Liver (tissue), 3 donors: ENCODE measurements around the gene BZW2.

Source experiments
- CTCF ChIP-seq: fragments of 150-350 bp; IDR thresholded peaks from 2 replicates; pipeline ENCODE4 v1.5.1; 2017; ENCODE audit warnings: improper control_type of control experiment, low read depth, low read length; ENCODE audit not compliant: missing input control
- EGR1 ChIP-seq, 2 donors: IDR thresholded peaks; 2 replicates each; pipeline ENCODE4 v1.6.1; 2016 to 2018; ENCODE audit warnings: antibody characterized with exemption in 2 of 2, low read depth in 2 of 2
- GABPA ChIP-seq, 2 donors: IDR thresholded peaks in 1 of 2; conservative IDR thresholded peaks in 1 of 2; 2 replicates each; pipeline ENCODE4 v1.6.1; 2016; ENCODE audit warnings: antibody characterized with exemption in 2 of 2, mild to moderate bottlenecking in 1 of 2, moderate library complexity in 1 of 2
- HNF4G ChIP-seq: IDR thresholded peaks from 2 replicates; pipeline ENCODE4 v1.6.1; 2016; ENCODE audit warnings: antibody characterized with exemption
- JUND ChIP-seq, 2 donors: IDR thresholded peaks; 2 replicates each; pipeline ENCODE4 v1.6.1; 2016; ENCODE audit warnings: antibody characterized with exemption in 2 of 2
- RAD21 ChIP-seq, 2 donors: IDR thresholded peaks; 2 replicates each; pipeline ENCODE4 v1.6.1; 2016; ENCODE audit warnings: antibody characterized with exemption in 2 of 2, mild to moderate bottlenecking in 2 of 2
- RXRA ChIP-seq, 2 donors: IDR thresholded peaks; 2 replicates each; pipeline ENCODE4 v1.6.1; 2017 to 2018; ENCODE audit warnings: antibody characterized with exemption in 2 of 2, mild to moderate bottlenecking in 1 of 2
- SP1 ChIP-seq: IDR thresholded peaks from 2 replicates; pipeline ENCODE4 v1.6.1; 2018; ENCODE audit warnings: antibody characterized with exemption, mild to moderate bottlenecking
- TAF1 ChIP-seq: conservative IDR thresholded peaks from 2 replicates; pipeline ENCODE4 v1.6.1; 2016; ENCODE audit warnings: antibody characterized with exemption, mild to moderate bottlenecking
- TF ChIP-seq, protein P1 (sequence below): IDR thresholded peaks from 2 replicates; pipeline ENCODE4 v1.6.1; 2016; ENCODE audit warnings: antibody characterized with exemption
- TF ChIP-seq, protein P2 (sequence below): IDR thresholded peaks from 2 replicates; pipeline ENCODE4 v1.6.1; 2016; ENCODE audit warnings: antibody characterized with exemption, mild to moderate bottlenecking
- TF ChIP-seq, protein P3 (sequence below): IDR thresholded peaks from 2 replicates; pipeline ENCODE4 v1.6.1; 2016; ENCODE audit warnings: antibody characterized with exemption
- donor health status: healthy.
- donor health status: healthy.

- TF ChIP-seq CTCF (no peak), JUND (IDR thresholded peaks at IDR 0.05) (peak in 1 of 2 donors; percentile 44), GABPA (IDR thresholded peaks at IDR 0.05 in 1 of 2, conservative IDR thresholded peaks at IDR 0.05 in 1 of 2) (peak in 1 of 2 donors; percentile 12), SP1 (peak; percentile 84), EGR1 (IDR thresholded peaks at IDR 0.05; ENCODE audit: low read depth in 2 of 2) (peak; percentile 98 to 99), RXRA (IDR thresholded peaks at IDR 0.05) (no peak), RAD21 (IDR thresholded peaks at IDR 0.05) (peak in 1 of 2 donors; percentile 20), TAF1 (peak; percentile 96), HNF4G (no peak)
- TF ChIP-seq, protein P1, sequence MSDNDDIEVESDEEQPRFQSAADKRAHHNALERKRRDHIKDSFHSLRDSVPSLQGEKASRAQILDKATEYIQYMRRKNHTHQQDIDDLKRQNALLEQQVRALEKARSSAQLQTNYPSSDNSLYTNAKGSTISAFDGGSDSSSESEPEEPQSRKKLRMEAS, result peak; percentile 88
- TF ChIP-seq, protein P2, sequence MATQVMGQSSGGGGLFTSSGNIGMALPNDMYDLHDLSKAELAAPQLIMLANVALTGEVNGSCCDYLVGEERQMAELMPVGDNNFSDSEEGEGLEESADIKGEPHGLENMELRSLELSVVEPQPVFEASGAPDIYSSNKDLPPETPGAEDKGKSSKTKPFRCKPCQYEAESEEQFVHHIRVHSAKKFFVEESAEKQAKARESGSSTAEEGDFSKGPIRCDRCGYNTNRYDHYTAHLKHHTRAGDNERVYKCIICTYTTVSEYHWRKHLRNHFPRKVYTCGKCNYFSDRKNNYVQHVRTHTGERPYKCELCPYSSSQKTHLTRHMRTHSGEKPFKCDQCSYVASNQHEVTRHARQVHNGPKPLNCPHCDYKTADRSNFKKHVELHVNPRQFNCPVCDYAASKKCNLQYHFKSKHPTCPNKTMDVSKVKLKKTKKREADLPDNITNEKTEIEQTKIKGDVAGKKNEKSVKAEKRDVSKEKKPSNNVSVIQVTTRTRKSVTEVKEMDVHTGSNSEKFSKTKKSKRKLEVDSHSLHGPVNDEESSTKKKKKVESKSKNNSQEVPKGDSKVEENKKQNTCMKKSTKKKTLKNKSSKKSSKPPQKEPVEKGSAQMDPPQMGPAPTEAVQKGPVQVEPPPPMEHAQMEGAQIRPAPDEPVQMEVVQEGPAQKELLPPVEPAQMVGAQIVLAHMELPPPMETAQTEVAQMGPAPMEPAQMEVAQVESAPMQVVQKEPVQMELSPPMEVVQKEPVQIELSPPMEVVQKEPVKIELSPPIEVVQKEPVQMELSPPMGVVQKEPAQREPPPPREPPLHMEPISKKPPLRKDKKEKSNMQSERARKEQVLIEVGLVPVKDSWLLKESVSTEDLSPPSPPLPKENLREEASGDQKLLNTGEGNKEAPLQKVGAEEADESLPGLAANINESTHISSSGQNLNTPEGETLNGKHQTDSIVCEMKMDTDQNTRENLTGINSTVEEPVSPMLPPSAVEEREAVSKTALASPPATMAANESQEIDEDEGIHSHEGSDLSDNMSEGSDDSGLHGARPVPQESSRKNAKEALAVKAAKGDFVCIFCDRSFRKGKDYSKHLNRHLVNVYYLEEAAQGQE, result peak; percentile 77
- TF ChIP-seq, protein P3, sequence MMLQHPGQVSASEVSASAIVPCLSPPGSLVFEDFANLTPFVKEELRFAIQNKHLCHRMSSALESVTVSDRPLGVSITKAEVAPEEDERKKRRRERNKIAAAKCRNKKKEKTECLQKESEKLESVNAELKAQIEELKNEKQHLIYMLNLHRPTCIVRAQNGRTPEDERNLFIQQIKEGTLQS, result peak; percentile 41
Observed at GRCh38 chr7:16645593-16646471, at the start of gene BZW2, which contains the start of gene ANKMY2.
